Stomach (tissue), 9 donors: ENCODE results near the gene SLC4A4. TPM values are rescaled to one million over a fixed set of nuclear protein-coding genes. Genes with fewer than 3 reads are reported as not detected.

Experiments
- DNase-seq, 2 donors: peaks; one replicate each; pipeline versions ENCODE4 v3.0.0 to v3.0.0-alpha.2; 2013 to 2019
- H3K27ac ChIP-seq, 5 donors: fragments of 200-600 bp in 4 of 5; sonication (generic) in 4 of 5; one replicate each; pipeline ENCODE4 v1.5.1; 2013 to 2019; ENCODE audit warnings: mild to moderate bottlenecking in 1 of 5, moderate library complexity in 1 of 5
- H3K27me3 ChIP-seq, 3 donors: fragments of 200-600 bp; sonication (generic); one replicate each; pipeline ENCODE4 v1.5.1; 2017 to 2019; ENCODE audit warnings: mixed run types in 1 of 3
- H3K36me3 ChIP-seq, 4 donors: fragments of 200-600 bp; sonication (generic); 1 replicate in 3 of 4; 2 replicates in 1 of 4; pipeline ENCODE4 v1.5.1; 2016 to 2019
- H3K4me1 ChIP-seq, 4 donors: fragments of 200-600 bp; sonication (generic); one replicate each; pipeline ENCODE4 v1.5.1; 2016 to 2019
- H3K4me3 ChIP-seq, 4 donors: fragments of 200-600 bp; sonication (generic) in 3 of 4; one replicate each; pipeline ENCODE4 v1.5.1; 2016 to 2019; ENCODE audit warnings: mild to moderate bottlenecking in 1 of 4
- H3K9me3 ChIP-seq, 4 donors: fragments of 200-600 bp; sonication (generic); one replicate each; pipeline ENCODE4 v1.5.1; 2016 to 2019
- EP300 ChIP-seq: sonication (generic); formaldehyde crosslinking; IDR thresholded peaks from one replicate; pipeline ENCODE4 v1.6.1; 2017; ENCODE audit warnings: antibody characterized with exemption
- POLR2A ChIP-seq, 4 donors: fragments of 450-650 bp; IDR thresholded peaks; one replicate each; pipeline ENCODE4 v1.6.1; 2016; ENCODE audit warnings: antibody characterized with exemption in 4 of 4, control low read depth in 2 of 4, mild to moderate bottlenecking in 1 of 4, moderate library complexity in 1 of 4
- POLR2AphosphoS5 ChIP-seq, 3 donors: sonication (generic); formaldehyde crosslinking; IDR thresholded peaks; one replicate each; pipeline ENCODE4 v1.6.1; 2016; ENCODE audit warnings: antibody characterized with exemption in 3 of 3
- WGBS, 5 donors: extraction: QIAGEN DNeasy Blood & Tissue Kit in 3 of 5; methylation state at CpG; one replicate each; pipeline versions ENCODE4 v1.1.5 to v1.1.7; 2013 to 2018; 5-methylcytosine and 5-hydroxymethylcytosine counted together
- intact Hi-C: fragments of 100-400 bp; cut with DNase I; formaldehyde crosslinking; loops from one replicate; pipeline ENCODE4 v1.15.1; 2023; ENCODE audit warnings: low total_unique reads
- polyA plus RNA-seq, 3 donors: library from polyadenylated mRNA; stranded (reverse); fragments of 200-250 nt; gene quantifications; one replicate each; pipeline ENCODE4 v1.2.3, GENCODE V29; 2013
- total RNA-seq, 5 donors: library from RNA; depleted of rRNA; stranded (reverse); fragments of >200 nt; gene quantifications; one replicate each; pipeline versions ENCODE4 v1.1.0 to v1.2.3, GENCODE V29; 2014 to 2016
- TF ChIP-seq, protein P1 (sequence below), 7 experiments: fragments of 450-650 bp in 4 of 7; fragments of 200-600 bp in 3 of 7; sonication (generic) in 3 of 7; IDR thresholded peaks; one replicate each; pipeline ENCODE4 v1.5.1; 2016 to 2019; ENCODE audit warnings: antibody characterized with exemption in 7 of 7, control low read depth in 2 of 7, mild to moderate bottlenecking in 1 of 7
- donor health status: healthy with polysubstance abuse.
- donor health status: Bipolar disorder and iron deficiency.
- donor health status: healthy.

The SLC4A4 gene
- total and polyA plus RNA-seq, 8 donors: 1.8 to 95.3 (median 12.8) TPM

DNA sequence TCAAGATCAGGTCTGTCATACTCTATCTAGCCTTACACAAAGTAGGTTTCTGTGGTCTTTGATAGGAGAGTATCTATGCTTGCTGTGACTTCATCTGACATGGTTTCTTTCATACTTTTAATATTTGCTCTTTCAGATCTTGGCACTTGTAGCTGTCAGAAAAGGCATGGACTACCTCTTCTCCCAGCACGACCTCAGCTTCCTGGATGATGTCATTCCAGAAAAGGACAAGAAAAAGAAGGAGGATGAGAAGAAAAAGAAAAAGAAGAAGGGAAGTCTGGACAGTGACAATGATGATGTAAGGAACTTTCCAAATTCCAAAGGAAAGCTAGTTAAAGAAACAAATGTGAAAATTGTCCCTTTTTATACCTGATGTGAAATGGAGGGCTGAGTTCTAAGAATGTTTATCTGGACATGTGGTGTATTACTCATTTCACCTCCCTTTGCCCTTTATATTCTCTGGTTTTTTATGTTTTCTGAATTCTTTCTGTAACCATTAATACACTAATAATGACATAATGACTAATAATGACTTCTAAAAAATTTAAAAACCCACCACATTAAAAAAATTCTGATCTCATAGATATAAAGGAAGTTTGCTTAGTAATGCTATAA, 221.2 kb downstream of the SLC4A4 start:
- 0 to 23% (median 0%) methylated on average over 1 of the region's 1 CpG for WGBS, 5 donors
- Histone ChIP-seq H3K36me3 (peaks cover 0 to 8% (median 0%) of the 10 kb centered on the region in 4 donors), H3K4me1 (peaks cover 0 to 8% (median 0%) of the 10 kb centered on the region in 4 donors), H3K27ac (no peak overlapping the region), H3K27me3 (no peaks in the 10 kb centered on the region), H3K4me3 (no peak overlapping the region), H3K9me3 (no peaks in the 10 kb centered on the region)
- intact Hi-C loops: no loop called here
- TF ChIP-seq POLR2AphosphoS5 (IDR thresholded peaks at IDR 0.05) (no peak), POLR2A (IDR thresholded peaks at IDR 0.05) (no peak), EP300 (no peak)
- TF ChIP-seq, protein P1, sequence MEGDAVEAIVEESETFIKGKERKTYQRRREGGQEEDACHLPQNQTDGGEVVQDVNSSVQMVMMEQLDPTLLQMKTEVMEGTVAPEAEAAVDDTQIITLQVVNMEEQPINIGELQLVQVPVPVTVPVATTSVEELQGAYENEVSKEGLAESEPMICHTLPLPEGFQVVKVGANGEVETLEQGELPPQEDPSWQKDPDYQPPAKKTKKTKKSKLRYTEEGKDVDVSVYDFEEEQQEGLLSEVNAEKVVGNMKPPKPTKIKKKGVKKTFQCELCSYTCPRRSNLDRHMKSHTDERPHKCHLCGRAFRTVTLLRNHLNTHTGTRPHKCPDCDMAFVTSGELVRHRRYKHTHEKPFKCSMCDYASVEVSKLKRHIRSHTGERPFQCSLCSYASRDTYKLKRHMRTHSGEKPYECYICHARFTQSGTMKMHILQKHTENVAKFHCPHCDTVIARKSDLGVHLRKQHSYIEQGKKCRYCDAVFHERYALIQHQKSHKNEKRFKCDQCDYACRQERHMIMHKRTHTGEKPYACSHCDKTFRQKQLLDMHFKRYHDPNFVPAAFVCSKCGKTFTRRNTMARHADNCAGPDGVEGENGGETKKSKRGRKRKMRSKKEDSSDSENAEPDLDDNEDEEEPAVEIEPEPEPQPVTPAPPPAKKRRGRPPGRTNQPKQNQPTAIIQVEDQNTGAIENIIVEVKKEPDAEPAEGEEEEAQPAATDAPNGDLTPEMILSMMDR (IDR thresholded peaks at IDR 0.05): no peak
- DNase-seq: no peak

DNA sequence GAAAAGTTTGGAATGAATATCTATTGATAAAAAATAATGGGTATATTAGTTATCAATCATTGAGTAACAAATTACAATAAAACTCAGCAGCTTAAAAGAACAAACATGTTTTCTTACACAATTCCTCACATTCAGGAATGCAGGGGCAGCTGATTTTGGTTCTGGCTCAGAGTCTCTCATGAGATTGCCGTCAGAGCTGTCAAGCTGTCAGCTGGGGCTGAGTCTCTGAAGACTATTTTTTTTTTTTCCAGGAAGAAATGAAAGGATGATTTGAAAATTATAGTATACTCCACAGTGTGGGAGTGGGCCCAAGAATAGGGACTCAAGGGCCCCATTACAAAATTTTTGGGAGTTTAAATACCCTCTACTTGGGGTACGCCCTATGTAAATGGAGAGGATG, 226.0 kb downstream of the SLC4A4 start:
- Histone ChIP-seq H3K36me3 (peaks cover 0 to 4% (median 0%) of the 10 kb centered on the region in 4 donors), H3K4me3 (no peak overlapping the region), H3K9me3 (no peaks in the 10 kb centered on the region), H3K4me1 (peaks cover 0 to 14% (median 0%) of the 10 kb centered on the region in 4 donors), H3K27me3 (no peaks in the 10 kb centered on the region), H3K27ac (no peak overlapping the region)
- TF ChIP-seq POLR2AphosphoS5 (IDR thresholded peaks at IDR 0.05): no peak
- TF ChIP-seq, protein P1 (IDR thresholded peaks at IDR 0.05): no peak
- no peak for TF ChIP-seq POLR2A (IDR thresholded peaks at IDR 0.05)
- TF ChIP-seq EP300: no peak
- 72 to 87% (median 76%) methylated on average over 2 of the region's 2 CpGs for WGBS, 5 donors
- no peak for DNase-seq
- intact Hi-C loops: no loop called here

DNA sequence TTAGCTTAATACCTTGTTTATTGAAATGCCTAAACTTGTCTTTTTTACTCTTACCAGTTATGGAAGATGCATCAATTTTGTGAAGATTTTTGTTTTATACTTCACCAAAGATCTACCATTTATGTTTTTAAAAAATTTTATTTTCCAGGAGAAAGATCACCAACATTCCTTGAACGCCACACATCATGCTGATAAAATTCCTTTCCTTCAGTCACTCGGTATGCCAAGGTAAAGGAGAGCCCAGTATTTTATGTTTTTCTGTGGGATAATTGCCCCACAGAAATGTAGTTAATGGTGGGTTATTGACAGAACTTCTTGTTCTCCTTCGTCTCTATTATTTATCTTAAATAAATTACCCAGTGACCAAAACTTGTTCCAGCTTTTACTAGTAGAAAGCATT, 228.0 kb downstream of the SLC4A4 start:
- Histone ChIP-seq H3K36me3 (peaks cover 0 to 4% (median 0%) of the 10 kb centered on the region in 4 donors), H3K27me3 (no peaks in the 10 kb centered on the region), H3K9me3 (no peaks in the 10 kb centered on the region), H3K27ac (no peak overlapping the region), H3K4me3 (no peak overlapping the region), H3K4me1 (peaks cover 0 to 6% (median 0%) of the 10 kb centered on the region in 4 donors)
- WGBS, 5 donors: 30 to 62% (median 39%) methylated on average over 3 of the region's 3 CpGs
- intact Hi-C loops: no loop called here
- DNase-seq: no peak
- TF ChIP-seq POLR2A (IDR thresholded peaks at IDR 0.05) (no peak), EP300 (no peak), POLR2AphosphoS5 (IDR thresholded peaks at IDR 0.05) (no peak)
- TF ChIP-seq, protein P1 (IDR thresholded peaks at IDR 0.05): no peak

DNA sequence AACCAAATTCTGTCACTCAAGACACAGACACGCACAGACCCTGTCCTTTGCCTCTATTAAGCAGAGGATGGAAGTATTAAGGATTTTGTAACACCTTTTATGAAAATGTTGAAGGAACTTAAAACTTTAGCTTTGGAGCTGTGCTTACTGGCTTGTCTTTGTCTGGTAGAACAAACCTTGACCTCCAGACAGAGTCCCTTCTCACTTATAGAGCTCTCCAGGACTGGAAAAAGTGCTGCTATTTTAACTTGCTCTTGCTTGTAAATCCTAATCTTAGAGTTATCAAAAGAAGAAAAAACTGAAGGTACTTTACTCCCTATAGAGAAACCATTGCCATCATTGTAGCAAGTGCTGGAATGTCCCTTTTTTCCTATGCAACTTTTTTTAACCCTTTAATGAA, 229.3 kb downstream of the SLC4A4 start:
- intact Hi-C loops: no loop called here
- WGBS, 5 donors: 0% methylated on average over 1 of the region's 1 CpG
- no peak for DNase-seq
- Histone ChIP-seq H3K4me1 (peaks cover 0 to 6% (median 0%) of the 10 kb centered on the region in 4 donors), H3K9me3 (no peaks in the 10 kb centered on the region), H3K27me3 (no peaks in the 10 kb centered on the region), H3K27ac (no peak overlapping the region), H3K4me3 (no peak overlapping the region), H3K36me3 (peaks cover 0 to 4% (median 0%) of the 10 kb centered on the region in 4 donors)
- TF ChIP-seq EP300 (no peak), POLR2A (IDR thresholded peaks at IDR 0.05) (no peak), POLR2AphosphoS5 (IDR thresholded peaks at IDR 0.05) (no peak)
- TF ChIP-seq, protein P1 (IDR thresholded peaks at IDR 0.05): no peak
